LNCAP (cell line): ENCODE results near the gene OTOGL.

Source experiments
- CTCF ChIP-seq: fragments of 450-650 bp; IDR thresholded peaks from 2 replicates; pipeline ENCODE4 v1.5.1; 2017; ENCODE audit warnings: mild to moderate bottlenecking

Gene OTOGL

GRCh38 chr12:80325167-80325959 lies 226.0 kb downstream of the OTOGL start:
- no peak for TF ChIP-seq CTCF

DNA sequence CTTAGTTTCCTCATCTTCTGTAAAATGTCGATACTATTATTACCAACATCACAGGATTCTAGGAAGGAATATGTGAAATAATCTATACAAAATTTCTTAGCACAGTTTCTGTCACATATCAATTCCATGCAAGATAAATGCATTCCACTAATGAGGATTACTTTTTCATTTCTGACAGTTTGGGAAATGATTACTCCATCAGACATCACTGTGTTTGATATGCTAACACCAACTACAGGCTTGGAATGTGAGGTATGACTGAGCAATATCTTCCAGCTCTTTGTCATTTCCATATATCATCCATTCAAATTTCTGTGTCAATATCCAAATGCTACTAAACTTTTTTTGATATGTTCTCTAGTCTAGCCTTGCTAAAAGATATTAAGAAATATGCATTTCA lies 233.5 kb downstream of the OTOGL start:
- no peak for TF ChIP-seq CTCF

- no peak for TF ChIP-seq CTCF
These were observed 253.1 kb downstream of the OTOGL start for GRCh38 chr12:80352474-80352873.

DNA sequence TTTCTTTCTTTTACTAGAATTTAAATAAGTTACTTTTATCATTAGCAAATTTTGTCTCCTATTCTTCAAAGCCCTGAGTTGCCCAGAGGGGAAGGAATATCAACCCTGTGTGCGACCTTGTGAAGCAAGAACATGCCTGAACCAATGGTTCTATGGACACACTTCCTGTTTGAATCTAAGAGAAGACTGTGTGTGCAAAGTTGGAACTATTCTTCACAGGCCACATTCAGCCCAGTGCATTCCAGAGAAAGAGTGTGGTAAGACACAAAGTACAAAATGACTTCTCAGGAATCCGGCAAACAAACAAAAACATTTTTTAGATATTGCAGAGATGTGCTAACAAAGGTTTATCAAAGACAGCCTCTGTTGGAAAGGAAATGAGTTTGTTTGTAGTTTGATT lies 253.9 kb downstream of the OTOGL start:
- no peak for TF ChIP-seq CTCF

GRCh38 chr12:80356097-80356496 lies 256.8 kb downstream of the OTOGL start:
- no peak for TF ChIP-seq CTCF

GRCh38 chr12:80359703-80360102 lies 260.4 kb downstream of the OTOGL start:
- TF ChIP-seq CTCF, result no peak

DNA sequence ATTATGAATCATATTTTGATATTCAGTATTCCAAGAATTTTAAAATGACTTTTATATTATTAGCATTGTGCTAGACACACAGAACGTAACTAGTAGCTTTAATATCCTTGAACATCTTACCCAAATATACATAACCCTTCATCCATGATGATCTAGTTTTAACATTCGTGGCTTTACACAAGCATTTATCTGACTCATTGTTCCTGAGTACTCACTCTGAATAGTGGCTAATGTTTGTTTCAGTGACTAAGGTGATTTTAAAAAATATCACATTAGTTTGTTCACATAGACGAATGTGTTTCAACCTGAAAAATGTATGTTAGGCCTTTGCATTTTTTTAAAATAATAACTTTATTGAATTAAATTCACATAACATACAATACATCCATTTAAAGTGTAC lies 264.7 kb downstream of the OTOGL start:
- TF ChIP-seq CTCF, result no peak

DNA sequence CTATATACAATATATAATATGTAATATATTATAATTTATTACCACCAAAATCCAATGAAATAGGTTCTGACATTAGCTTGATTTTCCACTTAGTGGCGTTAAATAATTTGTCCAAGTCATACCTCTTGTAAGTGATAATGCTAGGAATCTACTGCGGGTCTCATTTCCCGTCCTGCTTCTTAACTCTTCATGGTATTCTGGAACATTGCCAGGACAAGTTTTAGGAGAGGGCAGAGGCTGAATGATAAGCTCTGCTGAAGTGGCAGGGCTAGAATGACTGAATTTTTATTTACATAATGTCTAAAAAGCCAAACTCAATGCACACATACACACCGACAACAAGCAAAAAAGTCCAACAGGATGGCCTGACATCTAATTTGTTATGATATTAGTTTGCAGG lies 274.3 kb downstream of the OTOGL start:
- no peak for TF ChIP-seq CTCF
